Progenitor cell of endocrine pancreas (in vitro differentiated cells): ENCODE data around the gene ABCA7. TPM values are rescaled to one million over a fixed set of nuclear protein-coding genes. Genes with fewer than 3 reads are reported as not detected.
"Not testable (repeated sequence)": the region's sequence is repeated elsewhere in the genome, so short reads cannot be mapped to it uniquely, and the experiment has no call there.

Experiments used
- DNase-seq: peaks from one replicate; pipeline ENCODE4 v3.0.0; 2021; ENCODE audit warnings: low spot score; ENCODE audit not compliant: unreplicated experiment
- H3K27ac Mint-ChIP-seq: 2 replicates; pipeline ENCODE4 v1.8.0; 2021; ENCODE audit warnings: mild to moderate bottlenecking, moderate library complexity, mixed read lengths
- H3K27me3 Mint-ChIP-seq: 2 replicates; pipeline ENCODE4 v1.8.0; 2021; ENCODE audit warnings: mixed read lengths
- H3K36me3 Mint-ChIP-seq: 2 replicates; pipeline ENCODE4 v1.8.0; 2022; ENCODE audit warnings: mixed read lengths; ENCODE audit not compliant: insufficient read depth
- H3K4me1 Mint-ChIP-seq: 2 replicates; pipeline ENCODE4 v1.8.0; 2021; ENCODE audit warnings: low read depth, mixed read lengths
- H3K4me3 Mint-ChIP-seq: 2 replicates; pipeline ENCODE4 v1.8.0; 2021; ENCODE audit warnings: low read depth, mild to moderate bottlenecking, moderate library complexity, mixed read lengths
- H3K9me3 Mint-ChIP-seq: 2 replicates; pipeline ENCODE4 v1.8.0; 2021; ENCODE audit warnings: low read depth, mixed read lengths
- total RNA-seq: library from RNA; stranded (reverse); gene quantifications from 2 replicates; pipeline ENCODE4 v1.2.1, GENCODE V29; 2021
- TF ChIP-seq, protein P1 (sequence below): fragments of 200-600 bp; sonication (generic); IDR thresholded peaks from one replicate; pipeline ENCODE4 v1.5.0; 2021; ENCODE audit warnings: antibody characterized with exemption, mild to moderate bottlenecking; ENCODE audit not compliant: unreplicated experiment

The ABCA7 gene
- total RNA-seq, 1 donor from 2014 or later, result 57.3 TPM

DNA sequence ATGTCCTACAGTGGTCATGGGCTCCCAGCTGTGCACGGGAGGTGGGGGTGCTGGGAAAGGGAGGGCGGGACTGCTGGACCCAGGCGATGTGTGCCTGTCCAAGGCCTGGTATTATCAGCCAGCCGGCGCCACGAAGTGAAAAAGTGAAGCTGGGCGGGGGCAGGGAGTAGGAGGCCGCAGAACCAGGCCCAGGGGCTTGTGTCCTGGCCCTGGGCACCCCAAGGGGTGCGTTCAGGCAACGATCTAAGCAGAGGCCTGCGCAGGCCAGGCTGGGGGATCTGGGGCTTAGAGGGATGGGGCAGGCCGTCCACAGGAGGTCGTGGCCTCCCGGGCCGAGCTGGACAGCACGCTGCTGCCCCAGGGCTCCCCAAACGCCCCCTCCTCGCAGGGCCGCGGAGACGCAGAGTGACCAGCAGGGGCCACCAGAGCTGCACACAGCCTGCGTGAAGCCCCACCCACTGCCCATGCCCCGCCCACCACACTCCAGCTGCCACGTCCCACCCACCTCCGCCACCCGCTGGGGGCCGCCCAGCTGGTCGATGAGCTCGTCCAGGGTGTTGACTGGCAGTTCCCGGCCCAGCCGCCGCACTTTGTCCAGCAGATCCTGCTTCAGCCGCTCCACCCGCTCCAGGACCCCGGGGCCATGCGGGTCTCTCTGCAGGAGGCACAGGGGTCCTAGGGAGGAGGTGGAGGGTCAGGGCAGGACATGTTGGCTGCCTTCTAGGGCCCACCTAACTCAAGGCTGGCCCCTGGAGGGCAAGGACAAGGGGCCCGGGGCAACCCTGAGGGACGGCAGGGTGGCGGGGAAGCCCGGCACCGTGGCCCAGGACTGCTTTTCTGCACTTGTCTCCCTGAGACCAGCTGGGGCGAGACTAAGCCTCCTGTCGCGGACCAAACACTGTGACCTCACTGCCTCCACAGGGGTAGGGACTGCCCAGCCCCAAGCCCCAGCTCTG, 73.4 kb downstream of the ABCA7 start:
- TF ChIP-seq, protein P1, sequence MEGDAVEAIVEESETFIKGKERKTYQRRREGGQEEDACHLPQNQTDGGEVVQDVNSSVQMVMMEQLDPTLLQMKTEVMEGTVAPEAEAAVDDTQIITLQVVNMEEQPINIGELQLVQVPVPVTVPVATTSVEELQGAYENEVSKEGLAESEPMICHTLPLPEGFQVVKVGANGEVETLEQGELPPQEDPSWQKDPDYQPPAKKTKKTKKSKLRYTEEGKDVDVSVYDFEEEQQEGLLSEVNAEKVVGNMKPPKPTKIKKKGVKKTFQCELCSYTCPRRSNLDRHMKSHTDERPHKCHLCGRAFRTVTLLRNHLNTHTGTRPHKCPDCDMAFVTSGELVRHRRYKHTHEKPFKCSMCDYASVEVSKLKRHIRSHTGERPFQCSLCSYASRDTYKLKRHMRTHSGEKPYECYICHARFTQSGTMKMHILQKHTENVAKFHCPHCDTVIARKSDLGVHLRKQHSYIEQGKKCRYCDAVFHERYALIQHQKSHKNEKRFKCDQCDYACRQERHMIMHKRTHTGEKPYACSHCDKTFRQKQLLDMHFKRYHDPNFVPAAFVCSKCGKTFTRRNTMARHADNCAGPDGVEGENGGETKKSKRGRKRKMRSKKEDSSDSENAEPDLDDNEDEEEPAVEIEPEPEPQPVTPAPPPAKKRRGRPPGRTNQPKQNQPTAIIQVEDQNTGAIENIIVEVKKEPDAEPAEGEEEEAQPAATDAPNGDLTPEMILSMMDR, result peak; percentile 83
- Mint-ChIP-seq H3K4me1 (no peaks in the 10 kb centered on the region), H3K36me3 (no peaks in the 10 kb centered on the region), H3K9me3 (no peaks in the 10 kb centered on the region), H3K27me3 (no peaks in the 10 kb centered on the region), H3K4me3 (no peak overlapping the region), H3K27ac (no peak overlapping the region)
- DNase-seq, result peak; percentile 96

DNA sequence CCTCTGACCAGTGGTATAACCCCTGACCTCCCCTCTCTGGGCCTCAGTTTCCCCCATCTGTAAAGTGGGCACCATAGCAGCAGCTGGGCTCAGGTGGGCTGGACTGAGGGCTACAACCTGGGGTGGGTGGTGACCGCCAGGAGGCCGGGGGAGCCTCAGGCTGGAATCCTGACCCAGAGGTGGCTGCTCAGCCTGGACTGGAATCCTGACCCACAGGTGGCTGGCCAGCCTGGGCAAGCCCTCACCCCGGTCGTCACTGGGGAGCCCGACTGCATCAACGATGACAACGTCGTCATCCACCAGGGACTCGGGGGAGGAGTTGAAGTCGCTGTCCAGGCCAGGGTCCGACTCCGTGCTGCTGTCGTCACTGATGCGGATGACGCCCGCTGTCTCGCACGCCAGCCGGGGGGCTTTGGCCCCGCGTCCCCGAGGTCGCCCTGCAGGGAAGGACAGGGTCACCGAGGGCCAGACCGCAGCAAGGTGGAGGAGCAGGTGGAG, 74.1 kb downstream of the ABCA7 start:
- Mint-ChIP-seq H3K9me3 (no peaks in the 10 kb centered on the region), H3K27ac (no peak overlapping the region), H3K4me1 (no peaks in the 10 kb centered on the region), H3K4me3 (no peak overlapping the region), H3K36me3 (peaks cover 4% of the 10 kb centered on the region), H3K27me3 (no peaks in the 10 kb centered on the region)
- TF ChIP-seq, protein P1, result no peak
- no peak for DNase-seq

DNA sequence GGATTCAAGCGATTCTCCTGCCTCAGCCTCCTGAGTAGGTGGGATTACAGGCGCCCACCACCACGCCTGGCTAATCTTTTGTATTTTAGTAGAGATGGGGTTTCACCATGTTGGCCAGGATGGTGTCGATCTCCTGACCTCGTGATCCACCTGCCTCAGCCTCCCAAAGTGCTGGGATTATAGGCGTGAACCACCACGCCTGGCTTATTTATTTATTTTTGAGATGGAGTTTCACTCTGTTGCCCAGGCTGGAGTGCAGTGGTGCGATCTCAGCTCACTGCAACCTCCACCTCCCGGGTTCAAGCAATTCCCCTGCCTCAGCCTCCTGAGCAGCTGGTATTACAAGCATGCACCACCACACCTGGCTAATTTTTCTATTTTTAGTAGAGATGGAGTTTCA, 74.8 kb downstream of the ABCA7 start:
- H3K36me3 Mint-ChIP-seq, H3K27me3 Mint-ChIP-seq, H3K4me3 Mint-ChIP-seq: not testable (repeated sequence)

More for the DNA sequence above, 74.8 kb downstream of the ABCA7 start:
- DNase-seq, H3K9me3 Mint-ChIP-seq, H3K4me1 Mint-ChIP-seq: not testable (repeated sequence)
- peak overlapping the region; percentile 41 for H3K27ac Mint-ChIP-seq

Other genes starting within 250 kb of the ABCA7 start
- 497 and 500 TPM in 2 replicates for gene PTBP1, start 242.7 kb upstream of the ABCA7 start, total RNA-seq
- gene PLPPR3, start 218.2 kb upstream of the ABCA7 start, total RNA-seq, result 128 and 129 TPM in 2 replicates
- gene AZU1, start 212.3 kb upstream of the ABCA7 start, total RNA-seq, result 4.8 and 5.1 TPM in 2 replicates
- gene PRTN3, start 199.1 kb upstream of the ABCA7 start, total RNA-seq, result not detected in 2 replicates
- not detected in 2 replicates for gene ELANE, start 187.8 kb upstream of the ABCA7 start, total RNA-seq
- gene CFD, start 180.4 kb upstream of the ABCA7 start, total RNA-seq, result 1.1 and 1.3 TPM in 2 replicates
- 87.2 and 91.7 TPM in 2 replicates for gene MED16, start 146.9 kb upstream of the ABCA7 start, total RNA-seq
- gene RNU6-9, start 146.6 kb upstream of the ABCA7 start, total RNA-seq, result not detected in 2 replicates
- gene R3HDM4, start 126.9 kb upstream of the ABCA7 start, total RNA-seq, result 61.4 and 63.1 TPM in 2 replicates
- 5.8 and 6.1 TPM in 2 replicates for gene KISS1R, start 122.8 kb upstream of the ABCA7 start, total RNA-seq
- 149 and 154 TPM in 2 replicates for gene ARID3A, start 114.1 kb upstream of the ABCA7 start, total RNA-seq
- gene WDR18, start 55.8 kb upstream of the ABCA7 start, total RNA-seq, result 71.8 and 72.3 TPM in 2 replicates
- gene GRIN3B, start 39.7 kb upstream of the ABCA7 start, total RNA-seq, result 1.4 and 1.5 TPM in 2 replicates
- gene TMEM259, start 19.0 kb upstream of the ABCA7 start, total RNA-seq, result 171 and 199 TPM in 2 replicates
- gene RNU6-2, start 18.6 kb upstream of the ABCA7 start, total RNA-seq, result not detected in 2 replicates
- gene CNN2, start 13.5 kb upstream of the ABCA7 start, total RNA-seq, result 225 and 226 TPM in 2 replicates
- gene ARHGAP45, start 27.1 kb downstream of the ABCA7 start, total RNA-seq, result 6.1 and 8.1 TPM in 2 replicates
- gene POLR2E, start 55.3 kb downstream of the ABCA7 start, total RNA-seq, result 161 TPM in 2 replicates
- gene GPX4, start 63.9 kb downstream of the ABCA7 start, total RNA-seq, result 231 and 236 TPM in 2 replicates
- gene SBNO2, start 134.2 kb downstream of the ABCA7 start, total RNA-seq, result 40.9 and 43.2 TPM in 2 replicates
- gene STK11, start 165.7 kb downstream of the ABCA7 start, total RNA-seq, result 59.3 and 61.5 TPM in 2 replicates
- 12.4 and 13.0 TPM in 2 replicates for gene CBARP, start 197.9 kb downstream of the ABCA7 start, total RNA-seq
- gene ATP5F1D, start 201.6 kb downstream of the ABCA7 start, total RNA-seq, result 107 and 117 TPM in 2 replicates
- 187 and 193 TPM in 2 replicates for gene MIDN, start 208.5 kb downstream of the ABCA7 start, total RNA-seq
- 462 and 465 TPM in 2 replicates for gene CIRBP, start 229.2 kb downstream of the ABCA7 start, total RNA-seq
- gene FAM174C, start 235.4 kb downstream of the ABCA7 start, total RNA-seq, result 30.0 and 31.8 TPM in 2 replicates
- 23.8 and 26.5 TPM in 2 replicates for gene EFNA2, start 245.8 kb downstream of the ABCA7 start, total RNA-seq